Suprapubic skin (tissue), 4 donors: ENCODE results near the gene WDR45B. TPM values are rescaled to one million over a fixed set of nuclear protein-coding genes. Genes with fewer than 3 reads are reported as not detected.

Source experiments
- DNase-seq, 2 donors: peaks; one replicate each; pipeline ENCODE4 v3.0.0-alpha.2; 2019; ENCODE audit warnings: low spot score in 2 of 2
- H3K27ac ChIP-seq: fragments of 200-600 bp; sonication (generic); one replicate; pipeline ENCODE4 v1.5.1; 2019
- H3K27me3 ChIP-seq: fragments of 200-600 bp; sonication (generic); one replicate; pipeline ENCODE4 v1.5.1; 2019
- H3K36me3 ChIP-seq: fragments of 200-600 bp; sonication (generic); one replicate; pipeline ENCODE4 v1.5.1; 2019
- H3K4me1 ChIP-seq: fragments of 200-600 bp; sonication (generic); one replicate; pipeline ENCODE4 v1.5.1; 2019
- H3K4me3 ChIP-seq: fragments of 200-600 bp; sonication (generic); one replicate; pipeline ENCODE4 v1.5.1; 2019; ENCODE audit warnings: mild to moderate bottlenecking
- H3K9me3 ChIP-seq: fragments of 200-600 bp; sonication (generic); one replicate; pipeline ENCODE4 v1.5.1; 2019
- CTCF ChIP-seq, 2 donors: fragments of 200-600 bp in 1 of 2; fragments of 450-650 bp in 1 of 2; sonication (generic) in 1 of 2; IDR thresholded peaks; one replicate each; pipeline ENCODE4 v1.5.1; 2016 to 2019; ENCODE audit warnings: antibody characterized with exemption in 2 of 2, mild to moderate bottlenecking in 1 of 2, moderate library complexity in 1 of 2
- EP300 ChIP-seq: sonication (generic); formaldehyde crosslinking; IDR thresholded peaks from one replicate; pipeline ENCODE4 v1.6.1; 2017; ENCODE audit warnings: antibody characterized with exemption
- POLR2A ChIP-seq, 2 donors: fragments of 450-650 bp; IDR thresholded peaks; one replicate each; pipeline ENCODE4 v1.6.1; 2017; ENCODE audit warnings: antibody characterized with exemption in 2 of 2, mild to moderate bottlenecking in 2 of 2, moderate library complexity in 2 of 2
- POLR2AphosphoS5 ChIP-seq, 3 donors: sonication (generic); formaldehyde crosslinking; IDR thresholded peaks; one replicate each; pipeline ENCODE4 v1.6.1; 2017; ENCODE audit warnings: antibody characterized with exemption in 3 of 3
- WGBS: methylation state at CpG from one replicate; pipeline ENCODE4 v1.1.5; 2018; 5-methylcytosine and 5-hydroxymethylcytosine counted together
- total RNA-seq, 4 donors: library from RNA; depleted of rRNA; stranded (reverse); fragments of >200 nt; gene quantifications; one replicate each; pipeline ENCODE4 v1.1.0, GENCODE V29; 2016

The WDR45B gene
- total RNA-seq, 4 donors from 2014 or later: 70.1 to 96.8 (median 90.0) TPM

- DNase-seq: no peak
- Histone ChIP-seq H3K9me3 (no peaks in the 10 kb centered on the region), H3K27me3 (no peaks in the 10 kb centered on the region), H3K4me1 (peaks cover 8% of the 10 kb centered on the region), H3K4me3 (no peak overlapping the region), H3K36me3 (peaks cover 38% of the 10 kb centered on the region), H3K27ac (no peak overlapping the region)
- WGBS: 88% methylated on average over 8 of the region's 8 CpGs
- TF ChIP-seq CTCF (IDR thresholded peaks at IDR 0.05) (no peak), POLR2AphosphoS5 (IDR thresholded peaks at IDR 0.05) (no peak), EP300 (no peak), POLR2A (IDR thresholded peaks at IDR 0.05) (no peak)
Measured at GRCh38 chr17:82632451-82632850, 15.8 kb downstream of the WDR45B start.

GRCh38 chr17:82631544-82631943, 16.7 kb downstream of the WDR45B start:
- Histone ChIP-seq H3K4me3 (no peak overlapping the region), H3K9me3 (no peaks in the 10 kb centered on the region), H3K36me3 (peaks cover 44% of the 10 kb centered on the region), H3K4me1 (peaks cover 15% of the 10 kb centered on the region), H3K27me3 (no peaks in the 10 kb centered on the region), H3K27ac (no peak overlapping the region)
- 67% methylated on average over 6 of the region's 6 CpGs for WGBS
- TF ChIP-seq EP300 (no peak), CTCF (IDR thresholded peaks at IDR 0.05) (no peak), POLR2AphosphoS5 (IDR thresholded peaks at IDR 0.05) (no peak), POLR2A (IDR thresholded peaks at IDR 0.05) (no peak)
- DNase-seq: no peak

- no peaks in the 10 kb centered on the region for H3K27me3 ChIP-seq
- TF ChIP-seq POLR2AphosphoS5 (IDR thresholded peaks at IDR 0.05): no peak
- TF ChIP-seq EP300: no peak
- no peak for TF ChIP-seq POLR2A (IDR thresholded peaks at IDR 0.05)
- no peak for TF ChIP-seq CTCF (IDR thresholded peaks at IDR 0.05)
- no peak overlapping the region for H3K27ac ChIP-seq
- no peak overlapping the region for H3K4me3 ChIP-seq
- peaks cover 15% of the 10 kb centered on the region for H3K4me1 ChIP-seq
- H3K9me3 ChIP-seq: no peaks in the 10 kb centered on the region
- 89% methylated on average over 12 of the region's 12 CpGs for WGBS
- peaks cover 58% of the 10 kb centered on the region for H3K36me3 ChIP-seq
- no peak for DNase-seq
Measured at GRCh38 chr17:82630212-82630611, 18.0 kb downstream of the WDR45B start.

GRCh38 chr17:82629748-82630147, 18.5 kb downstream of the WDR45B start:
- Histone ChIP-seq H3K4me1 (peaks cover 15% of the 10 kb centered on the region), H3K27ac (no peak overlapping the region), H3K36me3 (peaks cover 62% of the 10 kb centered on the region), H3K9me3 (no peaks in the 10 kb centered on the region), H3K4me3 (no peak overlapping the region), H3K27me3 (no peaks in the 10 kb centered on the region)
- TF ChIP-seq CTCF (IDR thresholded peaks at IDR 0.05): no peak
- no peak for TF ChIP-seq POLR2AphosphoS5 (IDR thresholded peaks at IDR 0.05)
- TF ChIP-seq EP300: no peak
- no peak for TF ChIP-seq POLR2A (IDR thresholded peaks at IDR 0.05)
- WGBS: 87% methylated on average over 8 of the region's 8 CpGs
- no peak for DNase-seq

GRCh38 chr17:82627405-82627804, 20.8 kb downstream of the WDR45B start:
- Histone ChIP-seq H3K27ac (peak overlapping the region; percentile 11), H3K36me3 (peaks cover 79% of the 10 kb centered on the region), H3K4me1 (peaks cover 15% of the 10 kb centered on the region), H3K4me3 (peak overlapping the region; percentile 19), H3K9me3 (no peaks in the 10 kb centered on the region), H3K27me3 (no peaks in the 10 kb centered on the region)
- 66% methylated on average over 21 of the region's 21 CpGs for WGBS
- TF ChIP-seq CTCF (IDR thresholded peaks at IDR 0.05) (no peak), POLR2A (IDR thresholded peaks at IDR 0.05) (no peak), EP300 (no peak), POLR2AphosphoS5 (IDR thresholded peaks at IDR 0.05) (no peak)
- DNase-seq: no peak
